Neural cell (in vitro differentiated cells): ENCODE data around the gene PTPN7. TPM values are rescaled to one million over a fixed set of nuclear protein-coding genes. Genes with fewer than 3 reads are reported as not detected.

ENCODE experiments used
- H2AFZ ChIP-seq: fragments of 200-600, 300-800 bp; sonication (generic), shearing (Covaris generic); 2 replicates; pipeline ENCODE4 v1.6.0; 2014; ENCODE audit warnings: low read depth, mild to moderate bottlenecking, antibody characterized with exemption, low read length, moderate library complexity
- H3F3A ChIP-seq: fragments of 200-600 bp; shearing (Covaris generic); 2 replicates; pipeline ENCODE4 v1.6.1; 2016; ENCODE audit warnings: mild to moderate bottlenecking, moderate library complexity, mixed read lengths, antibody characterized with exemption, low read length; ENCODE audit not compliant: insufficient read depth, poor library complexity, severe bottlenecking
- H3K27ac ChIP-seq: fragments of 200-600, 300-800 bp; sonication (generic), shearing (Covaris generic); 2 replicates; pipeline ENCODE4 v1.5.1; 2014; ENCODE audit warnings: mild to moderate bottlenecking, low read length, moderate library complexity
- H3K27me3 ChIP-seq: fragments of 300-800, 200-600 bp; sonication (generic), shearing (Covaris generic); 2 replicates; pipeline ENCODE4 v1.6.0; 2014; ENCODE audit warnings: mild to moderate bottlenecking, low read depth, low read length, moderate library complexity; ENCODE audit not compliant: insufficient read depth
- H3K36me3 ChIP-seq: fragments of 300-800, 200-600 bp; sonication (generic), shearing (Covaris generic); 2 replicates; pipeline ENCODE4 v1.5.1; 2014; ENCODE audit warnings: mild to moderate bottlenecking, antibody characterized with exemption, low read length, moderate library complexity; ENCODE audit not compliant: insufficient read depth
- H3K4me2 ChIP-seq: fragments of 300-800, 200-600 bp; sonication (generic), shearing (Covaris generic); 2 replicates; pipeline ENCODE4 v1.6.0; 2014; ENCODE audit warnings: mild to moderate bottlenecking, low read length
- H3K4me3 ChIP-seq: fragments of 300-800, 200-600 bp; sonication (generic), shearing (Covaris generic); 2 replicates; pipeline ENCODE4 v1.5.1; 2014; ENCODE audit warnings: mild to moderate bottlenecking, low read length, moderate library complexity
- H3K79me2 ChIP-seq: fragments of 200-600 bp; shearing (Covaris generic); replicated peaks from 2 replicates; pipeline ENCODE4 v1.6.0; 2014; ENCODE audit warnings: mild to moderate bottlenecking, low read length, moderate library complexity; ENCODE audit not compliant: insufficient read depth
- H3K9ac ChIP-seq: fragments of 300-800, 200-600 bp; sonication (generic), shearing (Covaris generic); 2 replicates; pipeline ENCODE4 v1.6.1; 2016; ENCODE audit warnings: mild to moderate bottlenecking, low read length, mixed read lengths
- H3K9me2 ChIP-seq: fragments of 200-600 bp; shearing (Covaris generic); 2 replicates; pipeline ENCODE4 v1.6.1; 2016; ENCODE audit warnings: mild to moderate bottlenecking, low read length, mixed read lengths; ENCODE audit not compliant: insufficient read depth
- H3K9me3 ChIP-seq: fragments of 200-600, 300-800 bp; sonication (generic), shearing (Covaris generic); 2 replicates; pipeline ENCODE4 v1.6.1; 2016; ENCODE audit warnings: mild to moderate bottlenecking, mixed run types, low read length, moderate library complexity, mixed read lengths
- H4K20me1 ChIP-seq: fragments of 200-600 bp; shearing (Covaris generic); 2 replicates; pipeline ENCODE4 v1.6.1; 2016; ENCODE audit warnings: mild to moderate bottlenecking, mixed run types; ENCODE audit not compliant: insufficient read depth
- EP300 ChIP-seq: fragments of 450-650 bp; conservative IDR thresholded peaks from 2 replicates; pipeline ENCODE4 v1.6.1; 2014; ENCODE audit warnings: antibody characterized with exemption, mild to moderate bottlenecking, moderate library complexity; ENCODE audit not compliant: poor library complexity, severe bottlenecking
- EZH2 ChIP-seq: fragments of 200-600, 300-800 bp; shearing (Covaris generic), sonication (generic); IDR thresholded peaks from 2 replicates; pipeline ENCODE4 v1.6.1; 2014; ENCODE audit warnings: antibody characterized with exemption, low read length, borderline replicate concordance, mild to moderate bottlenecking; ENCODE audit not compliant: insufficient read depth, poor library complexity, severe bottlenecking
- MXI1 ChIP-seq: fragments of 450-650 bp; conservative IDR thresholded peaks from 2 replicates; pipeline ENCODE4 v1.6.1; 2014; ENCODE audit warnings: antibody characterized with exemption, mild to moderate bottlenecking; ENCODE audit not compliant: poor library complexity, severe bottlenecking
- POLR2AphosphoS5 ChIP-seq: IDR thresholded peaks from 2 replicates; pipeline ENCODE4 v1.6.1; 2012
- RAD21 ChIP-seq: fragments of 450-650 bp; conservative IDR thresholded peaks from 2 replicates; pipeline ENCODE4 v1.6.1; 2014; ENCODE audit warnings: antibody characterized with exemption, mild to moderate bottlenecking, moderate library complexity
- SMC3 ChIP-seq: fragments of 450-650 bp; conservative IDR thresholded peaks from 2 replicates; pipeline ENCODE4 v1.6.1; 2014; ENCODE audit warnings: antibody characterized with exemption, mild to moderate bottlenecking, moderate library complexity; ENCODE audit not compliant: poor library complexity
- TAF1 ChIP-seq: IDR thresholded peaks from 2 replicates; pipeline ENCODE4 v1.6.1; 2012; ENCODE audit warnings: low read depth
- polyA plus RNA-seq: library from polyadenylated mRNA; depleted of rRNA; stranded (reverse); fragments of >200 nt; gene quantifications from 2 replicates; pipeline ENCODE4 v1.2.3, GENCODE V29; 2014
- TF ChIP-seq, protein P1 (sequence below): fragments of 450-650 bp; IDR thresholded peaks from 2 replicates; pipeline ENCODE4 v1.5.1; 2014; ENCODE audit warnings: antibody characterized with exemption, mild to moderate bottlenecking, moderate library complexity; ENCODE audit not compliant: poor library complexity, severe bottlenecking
- TF ChIP-seq, protein P2 (sequence below): IDR thresholded peaks from 2 replicates; pipeline ENCODE4 v1.6.1; 2012; ENCODE audit warnings: borderline replicate concordance

PTPN7 gene
- polyA plus RNA-seq, 1 donor from 2014 or later = 2.1 TPM

- TF ChIP-seq MXI1 (no peak), EP300 (no peak), TAF1 (no peak), RAD21 (no peak), POLR2AphosphoS5 (no peak), SMC3 (no peak), EZH2 (no peak)
- TF ChIP-seq, protein P1, sequence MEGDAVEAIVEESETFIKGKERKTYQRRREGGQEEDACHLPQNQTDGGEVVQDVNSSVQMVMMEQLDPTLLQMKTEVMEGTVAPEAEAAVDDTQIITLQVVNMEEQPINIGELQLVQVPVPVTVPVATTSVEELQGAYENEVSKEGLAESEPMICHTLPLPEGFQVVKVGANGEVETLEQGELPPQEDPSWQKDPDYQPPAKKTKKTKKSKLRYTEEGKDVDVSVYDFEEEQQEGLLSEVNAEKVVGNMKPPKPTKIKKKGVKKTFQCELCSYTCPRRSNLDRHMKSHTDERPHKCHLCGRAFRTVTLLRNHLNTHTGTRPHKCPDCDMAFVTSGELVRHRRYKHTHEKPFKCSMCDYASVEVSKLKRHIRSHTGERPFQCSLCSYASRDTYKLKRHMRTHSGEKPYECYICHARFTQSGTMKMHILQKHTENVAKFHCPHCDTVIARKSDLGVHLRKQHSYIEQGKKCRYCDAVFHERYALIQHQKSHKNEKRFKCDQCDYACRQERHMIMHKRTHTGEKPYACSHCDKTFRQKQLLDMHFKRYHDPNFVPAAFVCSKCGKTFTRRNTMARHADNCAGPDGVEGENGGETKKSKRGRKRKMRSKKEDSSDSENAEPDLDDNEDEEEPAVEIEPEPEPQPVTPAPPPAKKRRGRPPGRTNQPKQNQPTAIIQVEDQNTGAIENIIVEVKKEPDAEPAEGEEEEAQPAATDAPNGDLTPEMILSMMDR = no peak
- TF ChIP-seq, protein P2, sequence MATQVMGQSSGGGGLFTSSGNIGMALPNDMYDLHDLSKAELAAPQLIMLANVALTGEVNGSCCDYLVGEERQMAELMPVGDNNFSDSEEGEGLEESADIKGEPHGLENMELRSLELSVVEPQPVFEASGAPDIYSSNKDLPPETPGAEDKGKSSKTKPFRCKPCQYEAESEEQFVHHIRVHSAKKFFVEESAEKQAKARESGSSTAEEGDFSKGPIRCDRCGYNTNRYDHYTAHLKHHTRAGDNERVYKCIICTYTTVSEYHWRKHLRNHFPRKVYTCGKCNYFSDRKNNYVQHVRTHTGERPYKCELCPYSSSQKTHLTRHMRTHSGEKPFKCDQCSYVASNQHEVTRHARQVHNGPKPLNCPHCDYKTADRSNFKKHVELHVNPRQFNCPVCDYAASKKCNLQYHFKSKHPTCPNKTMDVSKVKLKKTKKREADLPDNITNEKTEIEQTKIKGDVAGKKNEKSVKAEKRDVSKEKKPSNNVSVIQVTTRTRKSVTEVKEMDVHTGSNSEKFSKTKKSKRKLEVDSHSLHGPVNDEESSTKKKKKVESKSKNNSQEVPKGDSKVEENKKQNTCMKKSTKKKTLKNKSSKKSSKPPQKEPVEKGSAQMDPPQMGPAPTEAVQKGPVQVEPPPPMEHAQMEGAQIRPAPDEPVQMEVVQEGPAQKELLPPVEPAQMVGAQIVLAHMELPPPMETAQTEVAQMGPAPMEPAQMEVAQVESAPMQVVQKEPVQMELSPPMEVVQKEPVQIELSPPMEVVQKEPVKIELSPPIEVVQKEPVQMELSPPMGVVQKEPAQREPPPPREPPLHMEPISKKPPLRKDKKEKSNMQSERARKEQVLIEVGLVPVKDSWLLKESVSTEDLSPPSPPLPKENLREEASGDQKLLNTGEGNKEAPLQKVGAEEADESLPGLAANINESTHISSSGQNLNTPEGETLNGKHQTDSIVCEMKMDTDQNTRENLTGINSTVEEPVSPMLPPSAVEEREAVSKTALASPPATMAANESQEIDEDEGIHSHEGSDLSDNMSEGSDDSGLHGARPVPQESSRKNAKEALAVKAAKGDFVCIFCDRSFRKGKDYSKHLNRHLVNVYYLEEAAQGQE = no peak
- Histone ChIP-seq H2AFZ (no peak overlapping the region), H3K9me3 (no peaks in the 10 kb centered on the region), H3K27me3 (no peaks in the 10 kb centered on the region), H3K4me3 (no peak overlapping the region), H3K9ac (no peak overlapping the region), H3K36me3 (no peaks in the 10 kb centered on the region), H3K79me2 (no peaks in the 10 kb centered on the region), H3K9me2 (no peaks in the 10 kb centered on the region), H3F3A (no peaks in the 10 kb centered on the region), H3K27ac (no peak overlapping the region), H4K20me1 (no peaks in the 10 kb centered on the region), H3K4me2 (no peak overlapping the region)
Measured at GRCh38 chr1:202117898-202118371, 42.5 kb downstream of the PTPN7 start.

DNA sequence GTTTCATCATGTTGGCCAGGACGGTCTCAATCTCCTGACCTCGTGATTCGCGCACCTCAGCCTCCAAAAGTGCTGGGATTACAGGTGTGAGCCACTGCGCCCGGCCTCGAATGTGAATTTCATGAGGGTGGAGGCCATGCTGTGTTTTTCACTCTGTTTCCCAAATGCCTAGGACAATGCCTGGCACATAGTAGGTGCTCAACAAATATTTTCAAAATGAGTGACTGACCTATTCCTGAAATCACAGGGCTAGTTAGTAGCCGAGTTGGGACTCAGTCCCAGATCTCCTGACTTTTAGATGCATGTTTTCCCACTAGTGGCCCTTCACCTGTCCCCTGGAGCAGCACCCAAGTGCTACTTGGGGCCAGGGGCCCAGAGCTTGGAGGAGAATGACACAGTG is 44.1 kb downstream of the PTPN7 start:
- no peaks in the 10 kb centered on the region for H4K20me1 ChIP-seq
- H3K9me2 ChIP-seq = no peaks in the 10 kb centered on the region
- H3K9me3 ChIP-seq = no peaks in the 10 kb centered on the region
- H3K9ac ChIP-seq = no peak overlapping the region
- H3K4me3 ChIP-seq = no peak overlapping the region
- no peaks in the 10 kb centered on the region for H3F3A ChIP-seq
- no peaks in the 10 kb centered on the region for H3K79me2 ChIP-seq
- H3K27me3 ChIP-seq = no peaks in the 10 kb centered on the region
- H3K4me2 ChIP-seq = no peak overlapping the region
- H3K27ac ChIP-seq = no peak overlapping the region
- H2AFZ ChIP-seq = no peak overlapping the region
- TF ChIP-seq EP300 (no peak), SMC3 (no peak), EZH2 (no peak), TAF1 (no peak), RAD21 (no peak), POLR2AphosphoS5 (no peak), MXI1 (no peak)
- TF ChIP-seq, protein P2 = no peak
- TF ChIP-seq, protein P1 = no peak
- no peaks in the 10 kb centered on the region for H3K36me3 ChIP-seq
